GM18868 (cell line): ENCODE data around the gene TSPOAP1.
A peak's percentile ranks its signal among the peaks of the same experiment; 100 is the strongest.

Experiments
- ATAC-seq: cut with Tn5 transposase; IDR thresholded peaks from one replicate; pipeline ENCODE4 v1.9.1; 2021; ENCODE audit warnings: mild to moderate bottlenecking, moderate library complexity; ENCODE audit not compliant: unreplicated experiment

Gene TSPOAP1

DNA sequence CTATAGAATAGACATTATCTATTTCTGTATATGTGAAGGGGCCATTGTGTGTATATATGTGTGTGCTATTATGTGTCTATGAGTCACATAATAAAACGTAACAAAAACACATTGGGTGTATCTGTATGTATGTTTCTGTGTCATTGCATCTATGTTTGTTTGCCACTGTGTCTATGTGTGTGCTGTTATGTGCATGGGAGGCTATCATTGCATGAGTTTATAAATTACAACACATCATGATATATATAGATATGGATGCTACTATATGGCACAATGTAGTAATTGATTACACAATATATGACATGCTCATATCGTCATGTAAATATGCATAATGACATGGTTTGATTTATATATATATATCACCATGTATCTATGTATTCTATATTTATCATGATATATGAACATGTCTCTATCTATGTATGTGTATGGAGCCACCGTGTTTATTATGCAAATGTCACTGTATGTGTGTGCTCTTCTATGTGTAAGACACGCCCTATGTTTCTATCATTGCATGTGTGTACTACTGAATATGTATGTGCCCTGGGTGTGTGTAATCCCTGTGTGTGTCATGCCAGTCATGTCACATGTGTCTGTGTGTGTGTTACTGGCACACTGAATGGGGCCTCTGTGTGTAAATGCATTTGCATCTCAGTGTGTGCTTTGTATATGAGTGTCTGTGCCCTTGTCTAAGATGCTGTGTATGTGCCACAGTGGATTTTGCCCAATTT lies 1.4 kb upstream of the TSPOAP1 start:
- ATAC-seq = peak; percentile 4

- peak; percentile 38 for ATAC-seq
Observed at GRCh38 chr17:58329035-58329809, 627 bp upstream of the TSPOAP1 start.

GRCh38 chr17:58327363-58328194 lies 1.0 kb downstream of the TSPOAP1 start:
- ATAC-seq = peak; percentile 14

DNA sequence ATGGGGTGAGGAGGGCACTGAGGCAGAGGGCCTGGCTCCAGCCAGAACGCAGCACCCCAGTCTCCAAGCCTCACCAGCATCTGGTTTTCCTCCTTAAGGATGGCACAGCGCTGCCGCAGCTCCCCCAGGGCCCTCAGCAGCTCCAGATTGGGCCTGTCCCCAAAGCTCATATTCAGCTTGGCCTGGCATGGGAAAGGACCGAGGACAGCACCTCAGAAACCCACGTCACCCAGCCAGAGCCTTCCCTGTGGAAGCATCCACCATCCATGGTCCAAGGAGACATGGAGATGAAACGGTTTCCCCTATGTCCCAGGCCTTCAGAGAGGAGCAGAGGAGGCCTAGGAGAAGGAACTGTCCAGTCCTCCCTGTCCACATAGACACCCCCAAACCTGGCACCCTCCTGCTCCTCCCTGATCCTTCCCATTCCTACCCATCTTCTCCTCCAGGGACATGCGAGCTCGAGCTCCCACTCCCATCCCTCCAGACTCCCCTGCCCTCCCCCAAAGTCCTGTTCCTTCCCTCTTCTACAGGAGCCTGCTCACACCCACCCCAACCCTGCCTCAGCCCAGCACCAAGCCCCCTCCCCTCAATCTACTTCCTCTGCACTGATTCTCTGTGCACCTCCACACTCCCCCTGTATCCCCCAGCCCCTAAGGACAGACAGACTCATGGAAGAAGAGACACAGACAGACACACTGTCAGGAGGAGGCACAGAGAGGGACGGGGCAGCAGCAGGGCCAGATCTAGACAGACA lies 1.8 kb downstream of the TSPOAP1 start:
- no peak for ATAC-seq

- ATAC-seq = no peak
Observed at GRCh38 chr17:58325976-58326468, 2.6 kb downstream of the TSPOAP1 start.

GRCh38 chr17:58325289-58325726 lies 3.3 kb downstream of the TSPOAP1 start:
- ATAC-seq = no peak

- no peak for ATAC-seq
Observed at GRCh38 chr17:58324409-58325288, 3.9 kb downstream of the TSPOAP1 start.

DNA sequence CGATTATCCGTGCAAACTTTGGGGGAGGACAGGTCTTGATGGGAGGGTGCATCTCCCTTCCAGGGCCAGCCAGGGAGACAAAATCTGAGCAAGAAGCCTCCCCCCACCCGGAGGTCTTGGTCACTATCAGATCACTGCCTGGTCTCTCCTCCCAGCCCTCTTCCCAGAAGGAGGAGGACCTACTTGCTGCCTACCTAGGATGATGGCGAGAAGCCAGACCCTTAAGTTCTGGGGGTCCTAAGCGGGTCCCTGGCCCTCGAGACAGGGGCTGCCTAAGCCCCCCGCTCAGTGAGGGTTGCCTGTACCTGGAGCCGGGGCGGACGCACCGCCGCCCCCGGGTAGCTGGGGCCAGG lies 4.6 kb downstream of the TSPOAP1 start:
- no peak for ATAC-seq

DNA sequence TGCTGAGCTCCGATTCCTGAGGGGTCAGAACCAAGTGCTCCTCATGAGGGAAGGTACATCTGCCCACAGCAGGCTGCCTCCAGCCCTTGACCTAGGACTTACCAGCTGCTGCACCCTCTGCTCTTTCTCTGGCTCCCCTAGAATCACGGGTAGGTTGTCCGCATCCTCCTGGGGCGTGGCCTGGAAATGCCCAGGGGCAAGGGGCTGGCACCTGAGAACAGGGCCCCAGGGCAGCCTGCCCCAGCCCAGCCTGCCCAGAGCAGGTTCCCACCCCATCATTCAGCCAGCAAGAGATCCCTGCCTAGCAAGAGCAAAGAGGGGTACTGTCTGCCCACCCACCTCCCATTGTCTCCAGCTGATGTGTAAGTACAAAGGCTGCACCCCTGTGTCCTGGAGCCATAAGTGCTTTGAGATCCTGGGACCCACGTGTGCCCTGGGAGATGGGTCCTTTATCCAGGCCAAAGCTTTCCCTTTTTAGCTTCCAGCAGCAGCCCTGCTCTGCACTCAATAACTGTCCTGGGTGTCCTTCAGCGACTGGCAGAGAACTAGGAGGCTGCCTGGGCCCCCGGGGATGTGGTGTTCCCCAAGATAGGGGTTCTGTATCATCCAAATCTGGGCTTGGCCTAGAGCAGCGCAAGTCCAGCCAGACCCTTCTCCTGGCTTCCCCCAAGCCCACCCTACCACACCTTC lies 5.1 kb downstream of the TSPOAP1 start:
- no peak for ATAC-seq

GRCh38 chr17:58322581-58323185 lies 5.9 kb downstream of the TSPOAP1 start:
- no peak for ATAC-seq

DNA sequence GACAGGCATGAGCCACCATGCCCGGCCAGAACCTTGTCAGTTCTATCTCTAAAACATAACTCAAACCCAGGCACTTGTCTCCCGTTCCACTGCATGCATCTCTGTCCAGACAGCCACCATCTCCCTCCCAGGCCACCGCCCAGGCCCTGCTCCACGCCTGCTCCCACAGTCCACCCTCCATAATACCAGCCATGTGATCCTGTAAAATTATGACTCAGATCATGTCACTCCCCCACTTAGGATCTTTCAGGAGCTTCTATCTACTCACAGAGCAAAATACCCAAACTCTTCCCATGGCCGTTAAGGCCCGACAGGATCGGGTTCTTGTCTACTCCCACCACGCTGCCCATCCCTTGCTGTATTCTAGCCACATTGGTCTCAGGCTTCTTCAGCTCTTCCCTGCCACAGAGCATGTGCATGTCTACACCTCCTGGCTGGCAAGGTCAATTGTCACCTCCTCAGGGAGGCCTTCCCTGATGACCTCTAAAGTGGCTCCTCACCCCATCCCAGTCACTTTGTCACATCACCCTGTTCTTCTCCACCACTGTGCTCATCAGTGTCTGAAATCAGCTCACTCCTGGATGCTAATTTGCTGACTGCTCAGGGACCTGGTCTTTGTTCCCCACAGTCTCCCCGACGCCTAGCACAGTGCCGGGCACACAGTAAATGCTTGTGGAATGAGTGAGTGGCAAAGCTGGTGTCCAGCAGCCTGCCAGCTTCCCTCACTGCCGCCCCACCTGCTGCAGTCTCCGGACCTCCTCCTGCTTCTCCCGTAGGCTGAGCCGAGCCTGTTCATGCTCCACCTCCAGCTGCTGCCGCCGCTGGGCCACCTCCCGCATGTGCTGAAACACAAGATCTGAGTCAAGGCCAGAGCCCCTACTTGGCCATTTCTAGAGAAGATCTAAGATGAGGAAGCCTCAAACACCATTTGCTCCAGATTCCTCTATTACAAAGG lies 6.7 kb downstream of the TSPOAP1 start:
- ATAC-seq = no peak

DNA sequence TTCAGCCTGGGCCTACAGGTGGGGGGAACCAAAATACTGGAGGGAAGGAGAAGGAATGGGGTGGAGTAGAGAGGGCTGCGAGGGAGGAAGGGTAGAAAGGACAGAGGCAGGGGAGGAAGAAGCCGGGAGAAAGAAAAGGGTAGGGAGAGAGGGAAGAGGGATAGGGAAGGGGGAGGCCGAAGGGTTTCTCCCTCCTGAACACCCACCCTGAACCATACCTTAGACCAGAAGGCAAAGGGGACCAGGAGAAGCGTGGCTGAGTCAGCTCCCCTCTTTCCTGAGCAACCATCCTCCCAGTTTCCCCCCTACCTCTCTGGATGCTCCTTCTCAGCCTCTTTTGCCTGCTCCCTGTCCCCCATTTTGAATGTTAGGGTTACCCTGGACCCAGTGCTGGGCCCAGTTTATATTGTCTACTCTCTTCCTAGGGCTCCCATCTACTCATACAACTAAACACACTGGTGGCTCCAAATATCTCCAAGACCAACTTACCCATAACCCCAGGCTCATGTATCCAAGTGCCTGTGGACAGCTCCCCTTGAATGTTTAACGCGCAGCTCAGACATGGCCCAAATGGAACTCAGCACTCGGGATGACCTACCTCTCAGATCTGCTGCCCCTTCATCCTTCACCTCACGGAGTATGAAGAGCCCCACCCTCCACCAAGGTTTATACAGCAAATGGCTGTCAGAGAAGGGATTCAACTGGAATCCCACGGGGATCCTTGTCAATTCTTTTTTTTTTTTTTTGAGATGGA lies 7.8 kb downstream of the TSPOAP1 start:
- ATAC-seq = no peak

DNA sequence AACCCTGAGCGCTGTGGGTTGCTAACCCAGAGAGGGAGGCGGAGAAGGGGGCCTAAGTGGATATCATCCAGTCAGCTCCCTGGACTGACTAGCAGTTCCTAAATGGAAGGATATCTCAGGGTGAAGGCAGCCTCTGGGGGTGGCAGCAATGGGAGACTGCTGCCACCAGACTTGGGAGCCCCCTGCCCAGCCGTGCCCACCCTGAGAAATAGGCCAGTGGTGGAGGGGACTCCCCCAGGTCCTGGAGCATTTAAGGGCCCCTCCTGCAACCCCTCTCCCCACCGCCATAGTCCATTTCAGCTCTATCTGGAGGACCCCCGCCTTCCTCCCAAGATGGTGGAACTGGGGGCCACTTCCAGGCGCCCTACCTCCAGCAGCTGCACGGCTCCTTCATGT lies 8.4 kb downstream of the TSPOAP1 start:
- ATAC-seq = no peak

DNA sequence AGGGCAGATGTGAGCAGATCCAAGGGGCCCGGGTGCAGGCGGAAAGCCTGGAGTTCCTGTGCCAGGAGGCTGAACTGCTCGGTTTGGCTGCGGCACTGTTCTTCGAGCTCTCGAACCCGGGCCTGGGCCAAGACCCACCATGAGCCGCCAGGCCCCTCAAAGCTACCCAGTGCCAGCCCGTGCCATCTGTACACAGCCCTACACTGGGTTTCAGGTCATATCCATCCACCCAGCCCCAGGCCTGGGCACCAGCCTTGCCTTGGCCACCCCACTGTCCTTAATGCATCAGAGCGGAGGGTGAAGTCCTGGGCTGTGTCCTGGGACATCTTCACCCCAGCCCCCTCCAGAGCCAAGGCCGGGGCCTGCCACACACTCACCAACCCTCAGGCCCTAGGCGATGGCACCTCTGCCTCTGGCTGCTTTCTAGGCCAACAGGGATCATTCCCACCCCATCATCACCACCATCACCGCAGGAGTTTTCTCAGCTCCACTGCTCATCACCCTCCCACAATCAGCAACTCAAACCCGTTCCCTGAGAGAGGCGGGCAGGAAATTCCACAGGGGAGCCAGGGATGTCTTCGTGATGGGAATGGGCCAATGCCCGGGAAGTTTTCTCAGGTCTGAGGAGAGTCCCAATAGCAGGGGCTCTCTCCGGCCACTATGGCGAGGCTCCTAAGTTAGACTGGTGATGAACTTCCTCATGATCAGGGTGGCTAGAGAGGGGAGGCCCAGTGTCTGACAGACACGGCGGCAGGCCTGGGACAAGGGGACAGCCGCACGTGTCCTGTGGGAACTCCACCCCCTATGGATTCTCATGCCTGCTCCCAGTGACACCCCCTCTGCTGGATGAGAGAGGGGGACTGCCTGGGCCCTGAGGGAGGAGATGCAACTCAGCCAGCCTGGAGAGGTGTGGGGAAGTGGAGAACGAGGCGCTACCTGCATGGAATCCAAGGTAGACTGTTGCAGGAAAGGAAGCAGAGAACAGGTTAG lies 9.1 kb downstream of the TSPOAP1 start:
- ATAC-seq = no peak

DNA sequence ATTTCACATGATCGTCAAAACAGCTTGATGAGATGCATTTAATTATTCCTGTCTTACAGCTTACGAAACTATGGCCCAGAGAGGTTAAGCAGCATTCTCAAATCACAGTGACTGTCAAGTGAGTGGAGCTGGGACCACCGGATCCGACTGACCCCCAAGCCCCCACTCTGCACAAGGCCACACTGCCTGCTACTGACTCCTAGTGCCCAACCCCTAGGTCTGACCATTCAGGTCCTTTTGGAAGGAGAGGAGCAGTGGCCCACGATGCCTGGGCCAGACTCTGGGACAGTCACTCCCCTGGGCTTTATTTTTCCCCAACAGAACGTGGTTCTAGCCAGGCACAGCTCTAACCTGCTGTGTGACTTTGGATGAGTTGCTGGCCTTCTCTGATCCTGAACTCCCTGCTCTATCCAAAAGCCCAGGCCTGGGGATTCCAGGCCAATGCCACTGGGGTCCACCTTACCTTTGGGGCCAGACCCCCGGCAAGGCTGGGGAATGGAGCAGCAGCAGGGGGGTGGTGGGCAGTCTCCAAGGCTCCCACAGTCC lies 9.9 kb downstream of the TSPOAP1 start:
- no peak for ATAC-seq
